Measurements from ENCODE around the gene PLPPR2.
"Not testable (repeated sequence)": the region's sequence is repeated elsewhere in the genome, so short reads cannot be mapped to it uniquely, and the experiment has no call there.

GRCh38 chr19:11379269-11379845 lies 24.1 kb downstream of the PLPPR2 start:
- TF ChIP-seq CTCF (IDR thresholded peaks at IDR 0.05; ENCODE audit: poor library complexity); EZH2phosphoT487 (IDR thresholded peaks at IDR 0.05; ENCODE audit: low read depth, severe bottlenecking, unreplicated experiment); EZH2 (IDR thresholded peaks at IDR 0.05; ENCODE audit: borderline replicate concordance): not testable (repeated sequence)

Measured in hepatocyte (in vitro differentiated cells).